Measurements from ENCODE around the gene ZNF556.

Gene ZNF556

GRCh38 chr19:2841855-2842574 is 25.1 kb upstream of the ZNF556 start:
- DNase-seq (ENCODE audit: low read depth), result peak; percentile 30
- TF ChIP-seq MYC (IDR thresholded peaks at IDR 0.05; ENCODE audit: low read depth, low read length) (no peak), CTCF (IDR thresholded peaks at IDR 0.05; ENCODE audit: low read depth, low read length) (no peak), POLR2A (IDR thresholded peaks at IDR 0.05; ENCODE audit: extremely low read depth, insufficient read length) (no peak), MAX (IDR thresholded peaks at IDR 0.05; ENCODE audit: low read depth, low read length) (no peak)
- H3K4me3 ChIP-seq (ENCODE audit: low read depth, low read length), result peak overlapping the region; percentile 60

DNA sequence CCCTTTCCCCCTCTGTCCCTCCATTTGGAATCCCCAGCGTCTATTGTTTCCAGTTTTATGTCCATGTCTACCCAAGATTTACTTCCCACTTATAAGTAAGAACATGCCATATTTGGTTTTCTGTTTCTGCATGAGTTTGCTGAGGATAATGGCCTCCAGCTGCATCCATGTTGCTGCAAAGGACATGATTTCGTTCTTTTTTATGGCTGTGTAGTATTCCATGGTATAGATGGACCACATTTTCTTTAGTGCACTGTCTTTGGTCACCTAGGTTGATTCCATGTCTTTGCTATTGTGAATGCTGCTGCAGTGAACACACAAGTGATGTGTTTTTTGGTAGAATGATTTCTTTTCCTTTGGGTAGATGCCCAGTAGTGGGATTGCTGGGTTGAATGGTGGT is 22.0 kb upstream of the ZNF556 start:
- no peak for DNase-seq (ENCODE audit: low read depth)
- no peak overlapping the region for H3K4me3 ChIP-seq (ENCODE audit: low read depth, low read length)
- TF ChIP-seq POLR2A (IDR thresholded peaks at IDR 0.05; ENCODE audit: extremely low read depth, insufficient read length), result no peak
- no peak for TF ChIP-seq MYC (IDR thresholded peaks at IDR 0.05; ENCODE audit: low read depth, low read length)
- no peak for TF ChIP-seq CTCF (IDR thresholded peaks at IDR 0.05; ENCODE audit: low read depth, low read length)
- no peak for TF ChIP-seq MAX (IDR thresholded peaks at IDR 0.05; ENCODE audit: low read depth, low read length)

- TF ChIP-seq MYC (IDR thresholded peaks at IDR 0.05; ENCODE audit: low read depth, low read length) (no peak), POLR2A (IDR thresholded peaks at IDR 0.05; ENCODE audit: extremely low read depth, insufficient read length) (no peak), CTCF (IDR thresholded peaks at IDR 0.05; ENCODE audit: low read depth, low read length) (no peak), MAX (IDR thresholded peaks at IDR 0.05; ENCODE audit: low read depth, low read length) (no peak)
- no peak overlapping the region for H3K4me3 ChIP-seq (ENCODE audit: low read depth, low read length)
- no peak for DNase-seq (ENCODE audit: low read depth)
These were observed 20.8 kb upstream of the ZNF556 start for GRCh38 chr19:2846180-2846894.

GRCh38 chr19:2847507-2847906 is 19.6 kb upstream of the ZNF556 start:
- no peak for TF ChIP-seq MAX (IDR thresholded peaks at IDR 0.05; ENCODE audit: low read depth, low read length)
- TF ChIP-seq MYC (IDR thresholded peaks at IDR 0.05; ENCODE audit: low read depth, low read length), result no peak
- TF ChIP-seq CTCF (IDR thresholded peaks at IDR 0.05; ENCODE audit: low read depth, low read length), result no peak
- TF ChIP-seq POLR2A (IDR thresholded peaks at IDR 0.05; ENCODE audit: extremely low read depth, insufficient read length), result no peak
- no peak overlapping the region for H3K4me3 ChIP-seq (ENCODE audit: low read depth, low read length)
- no peak for DNase-seq (ENCODE audit: low read depth)

DNA sequence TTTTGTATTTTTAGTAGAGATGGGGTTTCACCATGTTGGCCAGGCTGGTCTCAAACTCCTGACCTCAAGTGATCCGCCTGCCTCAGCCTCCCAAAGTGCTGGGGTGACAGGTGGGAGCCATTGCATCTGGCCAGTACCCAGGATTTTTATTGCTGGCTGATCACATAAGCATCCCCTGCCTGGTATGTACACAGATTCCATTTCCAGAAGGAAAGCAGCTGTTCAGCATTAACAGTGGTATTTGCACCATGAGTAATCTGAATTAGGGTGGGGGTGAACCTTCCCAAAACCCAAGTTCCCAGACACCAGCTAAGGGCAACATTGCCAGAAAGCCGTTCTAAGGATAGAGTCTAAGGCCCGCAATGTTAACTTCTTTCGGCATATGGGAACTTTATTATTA is 18.5 kb upstream of the ZNF556 start:
- TF ChIP-seq MAX (IDR thresholded peaks at IDR 0.05; ENCODE audit: low read depth, low read length), result no peak
- no peak for TF ChIP-seq POLR2A (IDR thresholded peaks at IDR 0.05; ENCODE audit: extremely low read depth, insufficient read length)
- no peak for TF ChIP-seq MYC (IDR thresholded peaks at IDR 0.05; ENCODE audit: low read depth, low read length)
- TF ChIP-seq CTCF (IDR thresholded peaks at IDR 0.05; ENCODE audit: low read depth, low read length), result no peak
- no peak overlapping the region for H3K4me3 ChIP-seq (ENCODE audit: low read depth, low read length)
- DNase-seq (ENCODE audit: low read depth), result no peak

All from NB4 (cell line).